GM12878 (cell line): ENCODE measurements around the gene PRUNE2. TPM values are rescaled to one million over a fixed set of nuclear protein-coding genes. Genes with fewer than 3 reads are reported as not detected.

ENCODE experiments used
- ATAC-seq: fragments of 200-7000 bp; cut with Tn5 transposase; 3 replicates; pipeline ENCODE4 v1.9.1; 2020; ENCODE audit warnings: mild to moderate bottlenecking, moderate library complexity
- BruUV-seq: library from RNA; stranded (reverse); fragments of 400-500 nt; replicated peaks from 2 replicates; lab custom pipeline; 2021; lab: Mats Ljungman, UMichigan
- CTCF ChIA-PET: fragments of 300-600 bp; sonication (Branson Sonifier 250); formaldehyde crosslinking; extraction: SDS; loops from one replicate; lab custom pipeline; 2021; ENCODE audit warnings: inconsistent platforms; lab: Yijun Ruan, JAX
- POLR2A ChIA-PET: fragments of 350-600 bp; formaldehyde crosslinking; extraction: SDS; loops from one replicate; lab custom pipeline; 2021; ENCODE audit warnings: inconsistent platforms; lab: Charles Lee
- RAD21 ChIA-PET: fragments of 300-600 bp; sonication (Branson Sonifier 250); formaldehyde crosslinking; loops from one replicate; lab custom pipeline; 2023; ENCODE audit warnings: antibody characterized with exemption; ENCODE audit not compliant: unreplicated experiment; lab: Charles Lee
- SMC1A ChIA-PET: fragments of 300-600 bp; sonication (Branson Sonifier 250); formaldehyde crosslinking; loops from one replicate; lab custom pipeline; 2023; ENCODE audit not compliant: unreplicated experiment, uncharacterized antibody; lab: Charles Lee
- DNase-seq: peaks from one replicate; pipeline ENCODE4 v3.0.0-alpha.2; 2011; ENCODE audit warnings: low read depth, low spot score
- FAIRE-seq: peaks from 3 replicates; lab custom pipeline; 2011; peaks lifted over from hg19 to GRCh38; lab: Jason Lieb, UNC
- H2AFZ ChIP-seq: 2 replicates; pipeline ENCODE4 v1.6.0; 2011; ENCODE audit warnings: low read depth, low read length, control low read depth; ENCODE audit not compliant: control insufficient read depth
- H3K27ac ChIP-seq: 2 replicates; pipeline ENCODE4 v1.5.1; 2011; ENCODE audit warnings: control low read depth; ENCODE audit not compliant: control insufficient read depth, insufficient read depth
- H3K27me3 ChIP-seq, 2 experiments: replicated peaks in 1 of 2; 2 replicates each; pipeline versions ENCODE4 v1.6.0 to v1.6.1; 2011; ENCODE audit warnings: low read length in 1 of 2; ENCODE audit not compliant: control insufficient read depth in 2 of 2, insufficient read depth in 2 of 2
- H3K36me3 ChIP-seq, 2 experiments: 2 replicates each; pipeline ENCODE4 v1.5.1; 2011; ENCODE audit warnings: low read length in 1 of 2; ENCODE audit not compliant: control insufficient read depth in 2 of 2, insufficient read depth in 2 of 2
- H3K4me1 ChIP-seq: 2 replicates; pipeline ENCODE4 v1.6.1; 2011; ENCODE audit warnings: mild to moderate bottlenecking, low read length, moderate library complexity, mixed read lengths; ENCODE audit not compliant: control insufficient read depth, insufficient read depth
- H3K4me2 ChIP-seq: 2 replicates; pipeline ENCODE4 v1.6.0; 2011; ENCODE audit warnings: control low read depth; ENCODE audit not compliant: control insufficient read depth, insufficient read depth
- H3K4me3 ChIP-seq: fragments of 200-600 bp; sonication (generic); 2 replicates; pipeline ENCODE4 v1.5.1; 2016
- H3K79me2 ChIP-seq: 2 replicates; pipeline ENCODE4 v1.6.0; 2011; ENCODE audit warnings: low read length; ENCODE audit not compliant: control insufficient read depth, insufficient read depth
- H3K9ac ChIP-seq: 2 replicates; pipeline ENCODE4 v1.8.0; 2011; ENCODE audit warnings: low read length, control low read depth, mixed read lengths; ENCODE audit not compliant: control insufficient read depth, insufficient read depth
- H3K9me3 ChIP-seq: replicated peaks from 3 replicates; pipeline ENCODE4 v1.5.1; 2011; ENCODE audit warnings: mild to moderate bottlenecking, low read length; ENCODE audit not compliant: control insufficient read depth, insufficient read depth
- H4K20me1 ChIP-seq: 2 replicates; pipeline ENCODE4 v1.6.0; 2011; ENCODE audit not compliant: control insufficient read depth, insufficient read depth
- BRCA1 ChIP-seq: IDR thresholded peaks from 2 replicates; pipeline ENCODE4 v1.6.1; 2011; ENCODE audit warnings: low read depth, low read length, improper control_type of control experiment
- CBFB ChIP-seq: IDR thresholded peaks from 2 replicates; pipeline ENCODE4 v1.6.1; 2016; ENCODE audit warnings: antibody characterized with exemption, low read depth
- CHD2 ChIP-seq: IDR thresholded peaks from 2 replicates; pipeline ENCODE4 v1.6.1; 2011; ENCODE audit warnings: low read depth, low read length, improper control_type of control experiment, borderline replicate concordance
- EED ChIP-seq: sonication (generic); IDR thresholded peaks from 2 replicates; pipeline ENCODE4 v1.6.1; 2016; ENCODE audit warnings: antibody characterized with exemption, low read depth
- HDAC6 ChIP-seq: fragments of 200-600 bp; sonication (generic); IDR thresholded peaks from one replicate; pipeline ENCODE4 v1.8.0; 2017; ENCODE audit warnings: antibody characterized with exemption; ENCODE audit not compliant: unreplicated experiment
- MEF2B ChIP-seq: fragments of 450-650 bp; IDR thresholded peaks from 2 replicates; pipeline ENCODE4 v1.6.1; 2018; ENCODE audit warnings: mild to moderate bottlenecking, moderate library complexity; ENCODE audit not compliant: partially characterized antibody, poor library complexity, severe bottlenecking
- PML ChIP-seq: IDR thresholded peaks from 2 replicates; pipeline ENCODE4 v1.6.1; 2012; ENCODE audit warnings: low read length, inconsistent platforms
- SPI1 ChIP-seq: IDR thresholded peaks from 2 replicates; pipeline ENCODE4 v1.6.1; 2011; ENCODE audit warnings: low read depth, mild to moderate bottlenecking, low read length, moderate library complexity, borderline replicate concordance; ENCODE audit not compliant: insufficient read depth
- TAF1 ChIP-seq: IDR thresholded peaks from 2 replicates; pipeline ENCODE4 v1.6.1; 2011; ENCODE audit warnings: mild to moderate bottlenecking, low read depth, low read length, borderline replicate concordance
- YY1 ChIP-seq: IDR thresholded peaks from 2 replicates; pipeline ENCODE4 v1.6.1; 2011; ENCODE audit warnings: low read depth, mild to moderate bottlenecking, low read length
- WGBS: methylation state at CpG from one replicate; pipeline ENCODE4 v1.1.6; 2016; ENCODE audit warnings: low lambda C conversion rate; ENCODE audit not compliant: insufficient replicate concordance, insufficient coverage; ENCODE audit errors: missing lambda C conversion rate; 5-methylcytosine and 5-hydroxymethylcytosine counted together
- in situ Hi-C: fragments of 300-500 bp; cut with MboI; formaldehyde crosslinking; loops from 9 replicates; pipeline ENCODE4 v1.14.3; 2018; ENCODE audit warnings: mixed read lengths
- intact Hi-C: fragments of 100-400 bp; cut with micrococcal nuclease; formaldehyde crosslinking; loops from one replicate; pipeline ENCODE4 v1.14.2; 2022; ENCODE audit not compliant: unreplicated experiment
- polyA plus RNA-seq, 11 experiments: library from polyadenylated mRNA; depleted of rRNA in 4 of 11; unstranded in 6 of 11; stranded (reverse) in 5 of 11; fragments of >200 nt; fragmentation: Nextera tagmentation in 4 of 11; fragmentation: Illumina TruSeq in 1 of 11; extraction: Ambion mirVana in 4 of 11; extraction: Trizol in 1 of 11; gene quantifications; 1 replicate in 1 of 11; 2 replicates in 10 of 11; pipeline versions ENCODE4 v1.2.1 to v1.2.3, GENCODE V29; 2011 to 2016; ENCODE audit warnings: inconsistent platforms in 2 of 11, missing spikeins in 2 of 11, low read depth in 1 of 11
- total RNA-seq, 4 experiments: library from RNA; depleted of rRNA in 3 of 4; stranded (reverse); fragments of >200 nt in 3 of 4; fragmentation: Illumina TruSeq in 1 of 4; extraction: Trizol in 1 of 4; gene quantifications; 2 replicates each; pipeline versions ENCODE4 v1.2.1 to v1.2.3, GENCODE V29; 2013 to 2021
- TF ChIP-seq, protein P1 (sequence below): fragments of 450-650 bp; IDR thresholded peaks from 2 replicates; pipeline ENCODE4 v1.6.1; 2017; ENCODE audit warnings: mild to moderate bottlenecking
- TF ChIP-seq, protein P2 (sequence below): IDR thresholded peaks from 2 replicates; pipeline ENCODE4 v1.6.1; 2011; ENCODE audit warnings: borderline replicate concordance, low read depth, mild to moderate bottlenecking, moderate library complexity, mixed read lengths, low read length; ENCODE audit not compliant: insufficient read depth; ENCODE audit errors: extremely low read length

The PRUNE2 gene
- total and polyA plus RNA-seq, 10 of the 15 experiments (the other 5 are each of a cell fraction or from before 2014, with no cell fraction given), result 0.07 to 0.63 (median 0.25) TPM

DNA sequence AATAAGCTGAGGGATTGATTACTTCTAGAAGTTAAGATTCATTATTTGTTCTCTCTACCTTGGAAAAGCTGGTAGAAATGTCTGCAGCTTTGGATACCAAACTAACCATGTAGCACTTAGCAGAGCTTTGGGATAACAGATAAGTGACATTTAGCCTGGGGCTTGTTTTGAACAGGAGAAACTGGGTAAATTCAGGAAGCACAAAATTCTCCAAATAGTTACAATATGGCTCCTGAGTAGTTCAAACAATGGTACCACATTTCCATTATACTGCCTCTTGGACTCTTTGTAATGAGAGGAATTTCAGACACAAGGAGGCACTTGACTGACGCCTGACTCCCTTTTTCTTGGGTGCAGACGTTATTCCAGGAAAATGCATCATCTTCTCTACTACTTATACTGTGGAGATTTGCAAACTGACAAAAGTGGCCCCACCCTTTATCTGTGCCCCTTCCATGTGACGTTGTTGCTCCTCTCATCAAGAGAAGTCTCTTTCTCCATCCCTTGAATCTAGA, 22.5 kb downstream of the PRUNE2 start:
- SMC1A ChIA-PET, result interaction anchor here (1.3 kb wide), 1 partner anchor 10 kb away, joined by 3 read pairs; no protein-coding TSS in a partner anchor
- in situ Hi-C loops, result no loop called here
- ATAC-seq (no peak), DNase-seq (no peak), FAIRE-seq (no peak)
- no peak overlapping the region for H3K4me2 ChIP-seq
- no peaks in the 10 kb centered on the region; the same call in 2 of the 3 replicates for H3K9me3 ChIP-seq
- intact Hi-C loops, result no loop called here
- no peak overlapping the region for H2AFZ ChIP-seq
- BruUV-seq, result no TSS peak
- no peak overlapping the region for H3K27ac ChIP-seq
- no peaks in the 10 kb centered on the region for H3K36me3 ChIP-seq
- TF ChIP-seq HDAC6, result no peak
- no peak for TF ChIP-seq BRCA1
- POLR2A ChIA-PET, result no interaction called here
- no peaks in the 10 kb centered on the region for H3K79me2 ChIP-seq
- RAD21 ChIA-PET, result no interaction called here
- H3K4me3 ChIP-seq, result no peak overlapping the region
- H3K27me3 ChIP-seq, result no peaks in the 10 kb centered on the region
- H4K20me1 ChIP-seq, result no peaks in the 10 kb centered on the region
- CTCF ChIA-PET, result no interaction called here
- H3K9ac ChIP-seq, result no peak overlapping the region
- peaks cover 21% of the 10 kb centered on the region for H3K4me1 ChIP-seq
- WGBS, result 80% methylated on average over 3 of the region's 3 CpGs

DNA sequence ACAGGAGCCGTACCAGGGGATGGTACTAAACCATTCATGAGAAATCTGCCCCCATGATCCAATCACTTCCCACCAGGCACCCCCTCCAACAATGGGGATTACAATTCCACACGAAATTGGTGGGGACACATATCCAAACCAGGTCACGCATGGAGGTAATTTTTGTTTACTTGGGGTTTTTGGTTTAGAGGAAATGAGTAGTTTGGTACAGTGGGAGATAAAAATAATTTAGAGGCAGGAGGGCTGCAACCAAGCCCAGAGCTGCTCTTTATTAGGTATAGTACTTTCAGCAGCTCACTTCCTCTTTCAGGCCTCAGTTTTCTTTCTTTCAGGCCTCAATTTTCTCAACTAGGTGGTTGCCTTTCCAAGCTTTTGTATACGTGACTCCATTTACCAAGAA, 23.2 kb downstream of the PRUNE2 start:
- no peaks in the 10 kb centered on the region for H3K27me3 ChIP-seq
- ChIA-PET POLR2A (no interaction called here), RAD21 (no interaction called here), SMC1A (interaction anchor here (1.3 kb wide), 1 partner anchor 9 kb away, joined by 3 read pairs; no protein-coding TSS in a partner anchor), CTCF (no interaction called here)
- peaks cover 18% of the 10 kb centered on the region for H3K4me1 ChIP-seq
- no peaks in the 10 kb centered on the region for H3K36me3 ChIP-seq
- peak overlapping the region; percentile 37 for H2AFZ ChIP-seq
- 2% methylated on average over 4 of the region's 4 CpGs for WGBS
- H3K4me2 ChIP-seq, result 0 out of 2 replicates have a peak overlapping the region, but pooled peaks have one; percentile 69
- H3K79me2 ChIP-seq, result no peaks in the 10 kb centered on the region
- ATAC-seq, result peak; percentile 86
- no peak overlapping the region for H3K4me3 ChIP-seq
- no peaks in the 10 kb centered on the region; the same call in 2 of the 3 replicates for H3K9me3 ChIP-seq
- DNase-seq, result peak; percentile 36
- in situ Hi-C loops, result no loop called here
- no TSS peak for BruUV-seq
- no peak overlapping the region for H3K9ac ChIP-seq
- FAIRE-seq, result peak; percentile 87
- no peaks in the 10 kb centered on the region for H4K20me1 ChIP-seq
- H3K27ac ChIP-seq, result peak overlapping the region; percentile 29; the same call in 1 of the 2 replicates
- intact Hi-C loops, result no loop called here
- no peak for TF ChIP-seq YY1
- TF ChIP-seq EED, result peak; percentile 79
- TF ChIP-seq PML, result no peak
- TF ChIP-seq MEF2B, result peak; percentile 28
- no peak for TF ChIP-seq CBFB
- TF ChIP-seq, protein P1, sequence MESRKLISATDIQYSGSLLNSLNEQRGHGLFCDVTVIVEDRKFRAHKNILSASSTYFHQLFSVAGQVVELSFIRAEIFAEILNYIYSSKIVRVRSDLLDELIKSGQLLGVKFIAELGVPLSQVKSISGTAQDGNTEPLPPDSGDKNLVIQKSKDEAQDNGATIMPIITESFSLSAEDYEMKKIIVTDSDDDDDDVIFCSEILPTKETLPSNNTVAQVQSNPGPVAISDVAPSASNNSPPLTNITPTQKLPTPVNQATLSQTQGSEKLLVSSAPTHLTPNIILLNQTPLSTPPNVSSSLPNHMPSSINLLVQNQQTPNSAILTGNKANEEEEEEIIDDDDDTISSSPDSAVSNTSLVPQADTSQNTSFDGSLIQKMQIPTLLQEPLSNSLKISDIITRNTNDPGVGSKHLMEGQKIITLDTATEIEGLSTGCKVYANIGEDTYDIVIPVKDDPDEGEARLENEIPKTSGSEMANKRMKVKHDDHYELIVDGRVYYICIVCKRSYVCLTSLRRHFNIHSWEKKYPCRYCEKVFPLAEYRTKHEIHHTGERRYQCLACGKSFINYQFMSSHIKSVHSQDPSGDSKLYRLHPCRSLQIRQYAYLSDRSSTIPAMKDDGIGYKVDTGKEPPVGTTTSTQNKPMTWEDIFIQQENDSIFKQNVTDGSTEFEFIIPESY, result no peak
- no peak for TF ChIP-seq CHD2
- no peak for TF ChIP-seq TAF1
- peak; percentile 95 for TF ChIP-seq SPI1
- TF ChIP-seq, protein P2, sequence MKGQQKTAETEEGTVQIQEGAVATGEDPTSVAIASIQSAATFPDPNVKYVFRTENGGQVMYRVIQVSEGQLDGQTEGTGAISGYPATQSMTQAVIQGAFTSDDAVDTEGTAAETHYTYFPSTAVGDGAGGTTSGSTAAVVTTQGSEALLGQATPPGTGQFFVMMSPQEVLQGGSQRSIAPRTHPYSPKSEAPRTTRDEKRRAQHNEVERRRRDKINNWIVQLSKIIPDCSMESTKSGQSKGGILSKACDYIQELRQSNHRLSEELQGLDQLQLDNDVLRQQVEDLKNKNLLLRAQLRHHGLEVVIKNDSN, result no peak
